HepG2 (cell line): Measurements from ENCODE around the gene CDC37.

ENCODE experiments used
- FOXM1 ChIP-seq: sonication (generic); formaldehyde crosslinking; IDR thresholded peaks from 2 replicates; pipeline ENCODE4 v1.5.0; 2020; ENCODE audit warnings: missing genetic modification reagents
- HNRNPL ChIP-seq: fragments of 200-400 bp; formaldehyde crosslinking; IDR thresholded peaks from 2 replicates; pipeline ENCODE4 v1.6.1; 2017; ENCODE audit warnings: mild to moderate bottlenecking, low read depth, low read length
- NCOA1 ChIP-seq: sonication (generic); formaldehyde crosslinking; IDR thresholded peaks from 2 replicates; pipeline ENCODE4 v1.9.0; 2021; ENCODE audit warnings: missing genetic modification reagents
- ZFP90 ChIP-seq: sonication (generic); formaldehyde crosslinking; IDR thresholded peaks from 2 replicates; pipeline ENCODE4 v1.8.0; 2022; ENCODE audit warnings: missing genetic modification reagents, mild to moderate bottlenecking, inconsistent platforms, borderline replicate concordance
- ZNF761 ChIP-seq: sonication (generic); formaldehyde crosslinking; conservative IDR thresholded peaks from 2 replicates; pipeline ENCODE4 v1.4.0; 2020; ENCODE audit warnings: mild to moderate bottlenecking, missing genetic modification reagents
- TF ChIP-seq, protein P1 (sequence below): sonication (generic); formaldehyde crosslinking; IDR thresholded peaks from 2 replicates; pipeline ENCODE4 v1.4.0; 2020; ENCODE audit warnings: missing genetic modification reagents, borderline replicate concordance
- TF ChIP-seq, protein P2 (sequence below): sonication (generic); formaldehyde crosslinking; IDR thresholded peaks from 2 replicates; pipeline ENCODE4 v1.5.0; 2020; ENCODE audit warnings: missing genetic modification reagents

DNA sequence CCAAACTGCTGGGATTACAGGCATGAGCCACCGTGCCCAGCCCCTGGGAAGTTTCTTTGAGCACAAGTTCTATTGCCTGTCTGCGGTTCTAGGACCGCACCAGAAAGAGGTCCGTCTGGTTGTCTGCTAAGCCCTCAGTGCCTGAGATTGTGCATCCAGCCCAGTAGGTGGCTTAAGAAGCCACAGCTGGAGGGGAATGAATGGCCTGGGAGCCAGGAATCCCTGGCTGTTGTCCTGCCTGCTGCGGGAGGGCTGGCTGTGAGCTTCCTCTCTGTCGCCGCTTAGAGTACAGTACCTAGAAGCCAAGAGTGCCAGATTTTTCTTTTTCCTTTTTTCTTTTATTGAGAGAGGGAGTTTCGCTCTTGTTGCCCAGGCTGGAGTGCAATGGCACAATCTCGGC is 18.8 kb downstream of the CDC37 start:
- TF ChIP-seq, protein P1, sequence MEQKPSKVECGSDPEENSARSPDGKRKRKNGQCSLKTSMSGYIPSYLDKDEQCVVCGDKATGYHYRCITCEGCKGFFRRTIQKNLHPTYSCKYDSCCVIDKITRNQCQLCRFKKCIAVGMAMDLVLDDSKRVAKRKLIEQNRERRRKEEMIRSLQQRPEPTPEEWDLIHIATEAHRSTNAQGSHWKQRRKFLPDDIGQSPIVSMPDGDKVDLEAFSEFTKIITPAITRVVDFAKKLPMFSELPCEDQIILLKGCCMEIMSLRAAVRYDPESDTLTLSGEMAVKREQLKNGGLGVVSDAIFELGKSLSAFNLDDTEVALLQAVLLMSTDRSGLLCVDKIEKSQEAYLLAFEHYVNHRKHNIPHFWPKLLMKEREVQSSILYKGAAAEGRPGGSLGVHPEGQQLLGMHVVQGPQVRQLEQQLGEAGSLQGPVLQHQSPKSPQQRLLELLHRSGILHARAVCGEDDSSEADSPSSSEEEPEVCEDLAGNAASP (CRISPR knock-in tag), result no peak
- TF ChIP-seq NCOA1 (CRISPR knock-in tag), result no peak
- no peak for TF ChIP-seq FOXM1 (CRISPR knock-in tag)
- no peak for TF ChIP-seq ZFP90 (CRISPR knock-in tag)
- TF ChIP-seq ZNF761 (CRISPR knock-in tag), result no peak
- no peak for TF ChIP-seq HNRNPL
- TF ChIP-seq, protein P2, sequence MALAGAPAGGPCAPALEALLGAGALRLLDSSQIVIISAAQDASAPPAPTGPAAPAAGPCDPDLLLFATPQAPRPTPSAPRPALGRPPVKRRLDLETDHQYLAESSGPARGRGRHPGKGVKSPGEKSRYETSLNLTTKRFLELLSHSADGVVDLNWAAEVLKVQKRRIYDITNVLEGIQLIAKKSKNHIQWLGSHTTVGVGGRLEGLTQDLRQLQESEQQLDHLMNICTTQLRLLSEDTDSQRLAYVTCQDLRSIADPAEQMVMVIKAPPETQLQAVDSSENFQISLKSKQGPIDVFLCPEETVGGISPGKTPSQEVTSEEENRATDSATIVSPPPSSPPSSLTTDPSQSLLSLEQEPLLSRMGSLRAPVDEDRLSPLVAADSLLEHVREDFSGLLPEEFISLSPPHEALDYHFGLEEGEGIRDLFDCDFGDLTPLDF (CRISPR knock-in tag), result no peak
